CD4-positive, alpha-beta T cell treated with Interferon alpha-2 for 1 hour (primary cell): ENCODE results near the gene PEX14.
"Not testable (repeated sequence)": the region's sequence is repeated elsewhere in the genome, so short reads cannot be mapped to it uniquely, and the experiment has no call there.

ENCODE experiments used
- DNase-seq, 2 donors: peaks; one replicate each; pipeline ENCODE4 v3.0.0-alpha.2; 2020 to 2022

PEX14 gene

DNA sequence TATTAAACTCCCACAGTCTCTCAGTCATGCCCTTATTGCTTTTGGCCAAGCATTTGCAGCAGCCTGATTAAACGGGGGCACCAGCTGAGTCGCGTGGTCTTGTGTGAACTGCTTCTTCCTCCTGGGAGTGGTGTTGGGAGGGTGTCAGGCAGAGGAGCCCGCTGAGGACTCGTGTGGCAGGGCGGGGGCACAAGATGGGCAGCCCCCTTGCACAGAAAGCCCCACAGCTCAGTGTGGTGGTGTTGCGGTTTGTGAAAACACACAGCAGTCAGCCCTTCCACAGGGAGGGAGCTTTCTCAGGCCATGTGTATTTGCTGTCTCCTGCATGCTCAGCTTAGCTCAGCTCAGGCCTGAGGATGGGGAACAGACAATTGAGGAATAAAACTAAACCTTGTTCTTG, 22.4 kb downstream of the PEX14 start:
- peak; percentile 15 to 30 for DNase-seq

DNA sequence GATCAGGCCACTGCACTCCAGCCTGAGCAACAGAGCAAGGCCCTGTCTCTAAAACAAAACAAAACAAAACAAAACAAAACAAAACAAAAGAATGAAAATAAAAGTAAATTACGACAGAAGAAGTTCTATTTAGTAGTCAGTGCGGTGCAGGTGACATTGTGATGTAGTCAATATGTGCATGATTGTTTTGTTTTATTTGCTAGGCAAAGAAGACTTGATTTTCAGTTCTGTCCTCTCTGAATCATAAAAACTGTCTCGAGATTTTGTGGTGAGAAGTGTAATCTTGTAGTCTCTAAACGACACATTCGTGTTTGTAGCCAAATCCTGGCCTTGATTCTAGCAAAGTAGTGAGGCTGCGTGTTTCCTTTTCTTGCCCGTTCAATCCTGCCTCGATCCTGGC, 23.5 kb downstream of the PEX14 start:
- peak in 1 of 2 donors; percentile 23 for DNase-seq

DNA sequence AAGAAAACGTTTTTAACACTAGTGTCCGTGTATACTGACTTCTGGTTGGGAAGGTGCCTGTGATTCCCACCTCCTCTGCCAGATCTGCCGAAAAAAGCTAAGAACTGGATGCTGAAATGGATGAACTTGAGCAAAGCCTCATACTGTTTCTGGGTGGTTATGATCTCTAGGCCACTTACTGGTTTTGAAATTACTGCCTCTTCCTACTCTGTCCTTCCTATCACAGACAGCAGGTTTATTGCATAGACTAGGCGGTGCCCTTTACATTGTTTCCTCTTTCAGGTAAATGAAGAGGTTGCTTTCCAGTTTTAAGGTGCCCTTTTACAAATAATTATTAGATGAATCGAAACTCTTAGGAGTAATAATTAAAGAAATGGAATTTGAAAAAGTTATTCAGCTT, 27.5 kb downstream of the PEX14 start:
- DNase-seq, result no peak

DNA sequence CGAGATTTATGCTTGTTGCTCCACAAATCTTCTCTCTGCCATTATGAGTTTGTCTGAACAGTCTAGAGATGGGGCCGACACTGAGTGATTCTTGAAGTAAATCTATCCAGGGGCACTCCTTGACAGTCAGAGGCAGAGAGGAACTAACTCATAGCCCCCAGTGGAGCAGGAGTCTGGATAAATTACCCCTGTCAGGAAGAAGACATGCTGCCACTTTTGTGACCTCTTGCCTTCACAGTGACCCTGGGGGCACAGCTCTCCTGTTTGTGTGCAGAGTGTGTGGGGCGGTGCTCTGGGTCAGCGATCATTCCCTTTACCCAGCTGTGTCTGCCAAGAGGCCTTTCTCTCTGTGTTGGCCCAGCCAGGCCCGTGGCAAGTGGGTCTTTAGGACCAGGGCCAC, 29.5 kb downstream of the PEX14 start:
- DNase-seq, result no peak

DNA sequence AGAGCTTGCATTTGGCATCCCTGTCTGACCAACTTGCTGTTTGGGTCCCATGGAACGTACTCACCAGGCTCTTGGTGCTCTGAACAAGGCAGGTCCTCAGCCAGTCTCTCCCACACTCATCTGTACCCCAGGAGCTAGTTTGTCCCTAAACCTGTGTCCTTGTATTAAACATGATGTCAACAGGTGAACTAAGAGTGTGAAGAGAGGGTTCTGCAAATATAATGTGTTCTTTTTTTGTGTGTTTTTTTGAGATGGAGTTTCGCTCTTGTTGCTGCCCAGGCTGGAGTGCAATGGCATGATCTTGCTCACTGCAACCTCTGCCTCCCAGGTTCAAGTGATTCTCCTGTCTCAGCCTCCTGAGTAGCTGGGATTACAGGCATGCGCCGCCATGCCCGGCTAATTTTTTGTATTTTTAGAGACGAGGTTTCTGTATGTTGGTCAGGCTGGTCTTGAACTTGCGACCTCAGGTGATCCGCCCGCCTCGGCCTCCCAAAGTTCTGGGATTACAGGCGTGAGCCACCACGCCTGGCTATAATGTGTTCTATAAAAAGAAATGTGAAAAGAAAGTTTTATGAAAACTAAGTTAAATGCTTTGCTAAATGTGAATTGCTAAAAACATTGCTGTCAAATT, 31.4 kb downstream of the PEX14 start:
- DNase-seq, result not testable (repeated sequence)

DNA sequence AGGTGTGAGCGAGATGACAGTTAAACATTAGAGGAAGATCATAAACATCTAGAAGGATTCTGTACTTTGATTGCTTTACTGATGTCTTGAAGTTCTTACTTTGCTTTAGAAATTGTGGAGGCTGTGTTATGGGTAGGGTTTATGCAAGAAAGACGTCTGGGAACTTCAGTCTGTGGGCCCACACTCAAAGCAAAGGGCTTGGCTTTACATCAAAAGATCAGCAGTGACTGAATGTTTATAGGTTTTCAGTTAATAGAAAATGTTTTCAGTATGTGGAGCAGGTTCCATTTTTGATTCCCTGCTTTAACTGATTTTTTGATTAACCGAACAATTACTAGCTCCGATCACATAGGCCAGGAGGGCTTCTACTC, 31.9 kb downstream of the PEX14 start:
- no peak for DNase-seq

DNA sequence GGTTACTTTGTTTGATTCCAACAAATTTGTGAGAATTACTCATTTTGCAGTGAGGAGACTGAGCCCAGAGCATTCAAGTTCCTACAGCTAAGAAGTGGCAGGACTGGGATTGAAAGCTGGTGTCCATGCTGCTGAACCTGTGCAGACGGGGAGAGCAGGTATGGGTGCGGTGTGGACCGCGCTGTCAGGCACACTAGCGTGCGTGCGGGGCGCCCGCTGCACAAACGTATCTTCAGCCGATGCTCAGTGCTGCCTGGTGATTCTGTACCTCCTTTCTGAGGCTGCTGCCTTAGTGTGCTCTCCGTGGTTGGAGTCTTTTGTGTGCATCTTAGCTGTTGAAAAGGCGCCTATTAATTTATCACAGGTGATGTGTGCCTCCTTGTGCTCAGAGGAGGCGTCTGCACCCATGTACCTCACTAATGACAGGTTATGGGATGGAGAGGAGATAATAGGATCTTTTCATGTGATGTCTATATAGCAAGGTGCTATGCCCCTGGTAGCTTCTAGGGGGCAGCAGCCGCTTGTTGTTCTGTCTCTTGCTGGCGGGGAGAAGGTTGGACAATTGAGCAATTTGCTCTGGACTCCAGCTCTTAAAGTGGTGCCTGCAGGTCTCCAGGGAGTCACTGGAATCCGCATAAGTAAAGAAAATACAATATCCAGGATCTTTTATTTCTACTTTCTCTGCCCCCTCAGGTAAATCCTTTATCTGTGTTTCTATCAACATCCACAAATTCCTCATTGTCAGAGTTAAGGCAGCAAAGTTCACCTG, 32.5 kb downstream of the PEX14 start:
- DNase-seq, result peak; percentile 57 to 74

DNA sequence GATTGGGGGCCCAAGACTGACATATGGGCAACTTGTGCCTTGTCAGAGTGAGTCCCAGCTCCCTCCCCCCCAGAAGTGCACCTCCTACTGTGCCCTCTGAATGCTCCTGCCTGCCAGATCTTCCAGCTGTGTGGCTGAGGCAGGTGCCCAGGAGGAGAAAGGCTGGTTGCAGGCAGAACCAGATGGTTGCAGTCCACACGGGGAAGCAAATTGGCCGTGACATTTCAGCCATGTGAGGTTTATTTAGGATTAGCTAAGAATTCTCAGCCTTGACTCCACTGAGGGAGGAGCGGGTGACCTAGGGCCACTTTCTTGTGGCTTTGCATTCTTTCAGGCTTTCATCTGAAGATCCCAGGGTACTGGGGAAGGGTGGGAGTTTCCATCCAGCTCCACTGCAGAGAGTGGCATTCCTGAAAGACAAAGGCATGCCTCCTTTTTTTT, 33.8 kb downstream of the PEX14 start:
- no peak for DNase-seq

DNA sequence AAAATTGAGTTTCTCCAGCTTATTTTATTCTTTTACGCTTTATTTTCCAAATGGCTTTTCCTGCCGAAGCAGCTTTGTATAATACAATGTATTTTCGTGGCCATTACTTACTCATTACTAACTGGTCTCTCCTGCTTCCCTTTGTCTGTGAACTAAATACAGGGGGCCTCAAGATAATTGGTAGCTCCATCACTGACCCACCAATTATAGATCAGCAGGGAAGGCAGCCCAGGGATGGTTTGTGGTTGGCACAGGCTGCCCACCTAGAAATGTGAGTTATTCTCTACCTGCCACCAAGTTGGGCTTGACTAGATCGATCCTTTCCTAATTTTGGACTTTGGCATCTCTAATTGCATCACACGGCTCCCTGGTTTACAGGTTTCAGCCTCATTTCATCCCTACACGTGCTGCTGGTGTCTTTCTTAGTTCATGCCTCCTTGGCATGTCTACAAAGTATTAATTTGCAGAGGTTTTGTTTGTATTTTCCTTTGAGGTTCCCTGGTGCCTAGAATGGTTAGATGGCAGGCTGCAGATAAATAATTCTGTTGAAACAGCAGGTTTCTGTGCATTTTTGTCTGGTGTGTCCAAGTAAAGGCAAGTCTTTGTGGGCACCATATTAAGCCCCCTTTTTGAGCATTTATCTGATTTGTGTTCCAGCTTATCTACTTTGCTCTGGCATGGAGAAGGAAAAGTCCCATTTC, 35.2 kb downstream of the PEX14 start:
- DNase-seq, result no peak

DNA sequence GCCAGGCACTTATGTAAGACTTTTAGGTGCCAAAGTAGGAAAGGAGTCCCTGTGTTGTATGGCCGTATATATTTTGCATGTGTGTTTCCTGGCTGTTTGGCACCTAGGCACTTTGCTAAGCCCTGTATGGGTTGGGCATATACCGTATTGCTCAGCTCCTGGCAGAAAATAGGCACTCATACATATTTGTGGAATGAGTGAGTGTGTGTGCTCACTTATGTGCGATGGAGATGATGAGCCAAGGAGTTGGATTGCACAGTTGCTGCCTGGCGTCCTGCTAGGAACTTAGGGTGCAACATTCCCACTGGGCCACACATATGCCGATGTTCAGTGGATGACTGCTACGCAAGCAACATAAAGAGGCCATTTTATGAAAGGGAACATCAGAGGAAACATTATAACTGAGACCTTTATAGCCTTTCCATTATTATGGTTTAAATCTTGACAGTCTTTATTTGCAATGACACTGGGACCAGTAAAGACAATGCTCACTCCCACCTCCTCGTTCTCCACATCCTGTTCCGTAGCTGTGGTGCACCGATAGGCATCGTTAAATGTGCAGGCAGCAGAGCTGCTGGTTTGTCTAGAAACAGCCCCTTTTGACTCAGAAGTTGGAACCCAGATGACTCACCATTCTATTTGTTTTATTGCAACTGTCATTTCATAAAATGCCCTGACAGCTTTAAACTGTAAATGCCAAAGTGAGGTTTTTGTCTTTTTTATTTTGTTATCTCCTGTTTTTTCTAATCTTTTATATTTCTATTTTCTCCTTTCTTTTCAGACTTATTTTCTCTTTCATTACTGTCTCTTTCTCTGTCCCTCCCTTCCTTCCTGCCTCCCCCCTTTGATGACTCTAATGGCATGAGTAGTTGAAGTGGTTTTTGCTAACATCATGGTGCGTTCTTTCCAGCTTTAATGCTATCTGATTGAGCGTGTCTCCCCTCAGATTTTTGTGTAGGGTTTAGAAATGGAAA, 36.1 kb downstream of the PEX14 start:
- peak; percentile 60 to 82 for DNase-seq

DNA sequence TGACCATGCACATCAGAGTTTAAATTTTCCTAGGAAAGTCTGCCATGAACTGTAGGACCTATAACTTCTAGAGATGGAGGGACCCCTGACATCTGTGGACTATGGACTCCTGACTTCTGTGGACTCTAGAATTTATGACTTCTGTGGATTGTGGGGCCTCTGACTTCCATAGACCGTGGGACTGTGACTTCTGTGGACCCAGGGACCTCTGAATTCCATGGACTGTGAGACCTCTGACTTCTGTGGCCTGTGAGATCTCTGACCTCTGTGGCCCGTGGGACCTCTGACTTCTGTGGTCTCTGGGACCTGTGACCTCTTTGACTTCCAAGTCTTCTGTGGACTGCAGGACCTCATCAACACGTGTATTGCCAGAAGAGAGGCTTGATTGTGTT, 36.7 kb downstream of the PEX14 start:
- DNase-seq, result no peak

DNA sequence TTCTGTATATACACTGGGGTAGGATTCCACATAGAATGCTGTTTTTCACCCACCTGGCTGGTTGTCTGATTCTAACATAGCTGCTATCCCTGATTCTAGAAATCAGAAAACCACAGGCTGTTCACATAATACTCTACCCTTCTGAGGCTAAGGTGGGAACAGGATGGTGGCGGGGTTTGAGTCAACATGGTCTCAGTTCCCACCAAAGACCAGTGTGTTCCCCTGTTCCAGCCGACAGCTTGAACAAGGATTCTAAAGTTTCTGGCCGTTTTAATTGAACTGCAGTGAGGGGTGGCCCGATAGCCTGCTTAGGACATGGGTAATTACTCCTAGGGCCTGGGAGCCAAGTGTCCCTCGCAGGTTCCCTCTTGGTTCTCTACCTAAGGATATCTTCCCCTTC, 38.4 kb downstream of the PEX14 start:
- peak in 1 of 2 donors; percentile 23 for DNase-seq

DNA sequence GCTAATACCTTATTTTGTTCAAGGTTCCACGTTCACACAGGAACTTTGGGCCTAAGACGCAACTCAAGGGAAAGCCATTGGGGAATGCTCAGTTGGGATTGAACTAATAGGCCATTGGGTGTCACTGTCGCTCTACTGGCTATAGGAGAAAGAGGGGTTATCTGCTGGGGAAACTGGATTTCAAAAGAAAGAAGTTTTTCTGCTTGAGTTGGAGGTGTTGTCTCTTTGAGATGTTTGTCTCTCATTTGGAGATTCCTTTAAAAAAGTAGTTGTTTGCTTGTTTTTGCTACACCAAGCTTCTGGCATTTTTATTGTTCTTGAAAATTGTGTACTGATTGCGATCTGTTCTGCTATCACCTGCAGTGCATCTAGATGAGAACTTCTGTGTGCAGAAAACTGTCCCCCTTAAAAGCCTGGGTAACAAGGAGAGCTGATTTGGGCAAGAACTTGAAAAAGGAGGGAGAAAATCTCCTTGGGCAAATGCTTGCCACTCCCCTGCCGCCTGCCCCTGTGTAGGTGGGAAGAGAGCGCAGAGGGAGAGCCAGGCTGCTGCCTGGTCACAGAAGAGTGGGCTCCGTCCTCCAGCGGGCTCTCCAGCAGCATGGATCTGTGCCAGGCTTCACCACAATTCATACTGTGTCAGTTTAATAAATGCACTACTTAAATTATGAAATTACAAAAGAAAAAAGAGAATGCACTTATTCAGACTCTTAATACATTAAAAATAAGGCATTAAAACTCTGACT, 39.9 kb downstream of the PEX14 start:
- DNase-seq, result peak in 1 of 2 donors; percentile 59

DNA sequence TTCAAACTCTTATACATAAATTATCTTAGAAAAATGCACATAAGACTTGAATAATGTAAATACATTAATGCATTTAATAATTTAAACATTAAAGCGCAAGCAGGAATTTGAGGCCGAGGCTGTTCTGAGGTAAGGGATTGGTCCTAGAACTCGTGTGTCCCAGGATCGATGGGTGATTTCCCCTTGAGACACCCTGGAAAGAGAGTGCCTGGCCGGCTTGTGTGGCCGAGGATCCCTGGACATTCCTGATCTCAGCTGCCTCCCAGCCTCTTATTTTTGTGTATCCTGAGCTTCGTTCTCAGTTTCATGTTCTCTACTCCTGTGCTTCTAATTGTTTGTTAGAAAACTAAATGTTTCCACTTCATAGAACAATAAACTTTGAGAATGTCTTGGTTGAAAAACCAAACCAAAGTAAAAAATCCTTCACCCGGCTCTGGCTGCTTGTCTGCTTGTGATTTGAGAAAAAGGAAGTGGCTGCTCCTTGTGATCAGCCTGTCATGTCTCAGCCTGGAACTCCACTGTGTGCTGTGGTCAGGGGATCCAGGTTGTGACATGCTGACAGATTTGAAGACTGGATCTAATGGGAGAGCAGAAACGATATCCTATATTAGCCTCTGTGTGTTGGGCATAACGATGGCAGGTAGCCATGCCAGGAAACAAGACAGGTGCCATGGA, 40.7 kb downstream of the PEX14 start:
- peak in 1 of 2 donors; percentile 20 for DNase-seq

DNA sequence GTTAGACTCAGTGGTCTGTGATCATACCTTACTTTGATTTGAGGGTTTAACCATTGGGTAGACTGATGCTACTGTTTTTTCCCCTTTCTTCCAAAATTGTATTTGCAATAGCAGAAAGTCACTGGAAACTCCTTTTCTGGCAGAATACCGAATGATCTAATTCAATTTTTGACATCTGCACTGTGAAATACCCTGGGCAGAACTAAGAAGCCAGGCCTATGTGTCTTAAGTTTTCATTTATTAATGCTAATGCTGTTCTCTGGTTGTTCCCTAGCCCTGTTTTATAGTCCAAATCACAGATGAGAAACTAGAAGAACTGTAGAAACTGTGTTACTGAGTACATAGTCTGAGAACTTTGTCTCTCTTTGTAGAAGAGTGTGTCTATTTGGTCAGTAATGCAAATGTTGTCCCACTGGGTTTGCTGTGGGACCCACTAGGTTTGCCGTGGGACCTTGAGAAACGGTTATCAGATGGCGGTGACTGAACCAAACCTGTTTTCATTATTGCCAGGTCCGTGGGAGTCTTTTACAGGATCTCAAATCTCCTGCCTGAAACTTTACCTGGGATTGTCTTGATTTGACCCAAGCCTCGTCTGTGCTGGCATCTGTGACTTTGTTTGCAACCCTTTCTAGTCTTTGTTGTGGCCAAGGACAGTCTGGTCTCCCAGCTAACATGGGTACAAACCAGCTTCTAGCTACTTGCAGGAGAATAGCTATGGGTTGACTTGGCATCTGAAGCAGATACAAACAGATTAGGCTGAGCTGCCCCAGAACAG, 41.4 kb downstream of the PEX14 start:
- no peak for DNase-seq

DNA sequence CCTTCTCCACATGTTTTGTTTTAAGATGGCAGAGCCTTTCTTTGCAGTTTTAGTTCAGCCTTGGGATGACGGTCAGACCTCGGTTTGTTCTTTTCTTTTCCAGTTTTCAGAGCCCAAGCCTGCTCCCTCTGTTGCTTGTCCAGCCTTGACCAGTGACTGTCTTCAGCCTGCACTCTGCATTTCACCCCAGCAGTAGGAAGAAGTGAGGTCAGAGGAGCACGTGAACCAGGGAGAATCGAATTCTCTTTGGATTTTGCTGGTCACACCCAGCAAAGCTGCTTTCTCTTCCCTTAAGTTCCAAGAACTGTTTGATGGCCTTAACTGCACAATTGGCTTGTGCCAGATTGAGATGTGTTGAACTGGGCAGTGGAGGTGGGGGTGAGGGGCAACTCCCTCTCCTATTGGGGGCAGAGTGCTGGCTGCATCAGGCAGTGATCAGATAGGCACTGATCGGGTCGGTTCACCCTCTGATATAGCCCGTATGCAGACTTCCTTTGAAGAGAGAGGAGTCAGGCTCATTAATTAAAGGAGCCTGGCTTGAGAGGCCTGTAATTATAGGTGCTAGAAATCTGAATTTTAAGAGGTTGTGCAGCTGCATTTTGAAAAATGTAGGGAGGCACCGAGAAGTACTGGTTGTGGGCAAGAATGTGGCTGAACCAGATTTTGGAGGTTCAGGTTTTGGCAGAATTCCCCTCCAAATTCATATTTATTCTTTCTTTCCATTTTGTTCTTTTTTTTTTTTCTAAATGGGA, 42.4 kb downstream of the PEX14 start:
- DNase-seq, result no peak

DNA sequence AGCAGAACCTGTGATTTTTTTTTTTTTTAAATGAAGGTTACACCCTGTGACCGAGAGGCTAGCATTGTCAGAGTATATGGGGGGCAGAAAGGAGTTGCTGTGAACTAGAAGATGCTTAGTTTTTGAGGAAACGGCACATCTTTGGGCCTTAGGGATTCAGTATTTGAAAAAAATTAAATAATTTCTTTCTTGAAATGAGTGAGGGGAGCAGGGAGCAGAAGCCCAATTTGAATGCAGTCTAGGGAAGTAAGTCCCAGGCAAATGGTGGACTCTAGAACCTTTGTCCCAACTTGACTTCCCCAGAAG, 42.9 kb downstream of the PEX14 start:
- DNase-seq, result no peak

DNA sequence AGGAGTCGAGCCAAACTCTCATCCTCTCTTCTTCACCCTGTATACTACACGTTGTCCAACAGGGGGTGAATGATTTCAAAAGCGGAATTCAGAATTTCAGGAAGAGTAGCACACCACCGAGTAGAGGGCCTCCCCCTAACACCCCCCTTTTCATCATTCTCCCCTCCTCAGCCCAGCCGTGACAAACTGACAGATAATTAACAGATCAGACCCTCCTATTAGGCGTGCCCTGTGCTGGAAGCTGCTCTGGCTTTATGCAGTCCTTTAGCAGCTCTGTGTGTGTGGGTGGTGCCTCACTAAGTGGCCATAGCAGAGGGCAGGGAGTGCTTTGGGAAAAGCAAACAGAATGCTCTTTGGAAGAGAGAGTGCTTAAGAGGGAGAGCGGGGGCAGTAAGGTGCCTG, 44.3 kb downstream of the PEX14 start:
- no peak for DNase-seq

DNA sequence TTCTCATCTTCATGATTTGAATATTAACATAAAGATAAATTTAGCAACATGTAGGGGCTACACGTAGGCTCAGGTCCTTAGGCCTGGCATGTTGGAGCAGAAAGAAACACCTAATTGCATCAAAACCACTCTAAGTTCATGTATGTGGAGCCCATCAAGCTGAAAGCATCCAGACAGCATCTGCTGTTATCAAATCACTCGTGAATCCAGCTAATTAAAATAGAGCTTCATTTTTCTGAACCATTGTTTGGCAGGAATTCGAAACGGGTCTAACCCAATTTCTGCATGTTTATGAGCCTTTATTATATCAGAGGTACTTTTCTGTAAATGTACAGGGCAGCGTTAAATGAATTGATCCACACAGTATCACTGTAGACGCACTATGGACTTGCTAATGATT, 45.7 kb downstream of the PEX14 start:
- no peak for DNase-seq

DNA sequence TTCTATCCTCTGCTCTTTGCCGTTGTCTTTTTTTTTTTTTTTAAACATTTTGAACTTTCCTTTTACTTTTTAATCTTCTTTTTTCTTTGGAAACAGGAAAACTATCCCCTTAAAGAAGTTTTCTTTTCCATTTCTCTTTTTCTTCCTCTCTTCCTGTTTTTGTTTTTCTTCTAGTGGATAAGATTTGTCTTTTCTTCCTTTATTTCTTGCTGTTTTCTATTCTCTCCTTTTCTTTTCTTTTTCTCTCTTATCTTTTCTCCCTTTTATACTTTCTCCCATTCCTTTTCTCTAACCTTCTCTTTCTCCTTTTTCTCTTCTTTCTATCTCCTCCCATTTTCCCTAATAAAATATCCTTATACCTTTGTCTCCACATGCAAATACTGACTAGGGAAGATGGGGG, 46.2 kb downstream of the PEX14 start:
- no peak for DNase-seq
